Posterior cingulate gyrus (tissue), 11 donors: ENCODE measurements around the gene ACBD6.
"Not testable (repeated sequence)": the region's sequence is repeated elsewhere in the genome, so short reads cannot be mapped to it uniquely, and the experiment has no call there.

Experiments used
- DNase-seq, 10 donors: peaks; one replicate each; pipeline versions ENCODE4 v3.0.0 to v3.0.0-alpha.2; 2020 to 2021; ENCODE audit warnings: mixed read lengths in 3 of 10
- intact Hi-C: fragments of 100-400 bp; cut with DNase I; formaldehyde crosslinking; loops from one replicate; pipeline ENCODE4 v1.15.1; 2023

Gene ACBD6, protein sequence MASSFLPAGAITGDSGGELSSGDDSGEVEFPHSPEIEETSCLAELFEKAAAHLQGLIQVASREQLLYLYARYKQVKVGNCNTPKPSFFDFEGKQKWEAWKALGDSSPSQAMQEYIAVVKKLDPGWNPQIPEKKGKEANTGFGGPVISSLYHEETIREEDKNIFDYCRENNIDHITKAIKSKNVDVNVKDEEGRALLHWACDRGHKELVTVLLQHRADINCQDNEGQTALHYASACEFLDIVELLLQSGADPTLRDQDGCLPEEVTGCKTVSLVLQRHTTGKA

DNA sequence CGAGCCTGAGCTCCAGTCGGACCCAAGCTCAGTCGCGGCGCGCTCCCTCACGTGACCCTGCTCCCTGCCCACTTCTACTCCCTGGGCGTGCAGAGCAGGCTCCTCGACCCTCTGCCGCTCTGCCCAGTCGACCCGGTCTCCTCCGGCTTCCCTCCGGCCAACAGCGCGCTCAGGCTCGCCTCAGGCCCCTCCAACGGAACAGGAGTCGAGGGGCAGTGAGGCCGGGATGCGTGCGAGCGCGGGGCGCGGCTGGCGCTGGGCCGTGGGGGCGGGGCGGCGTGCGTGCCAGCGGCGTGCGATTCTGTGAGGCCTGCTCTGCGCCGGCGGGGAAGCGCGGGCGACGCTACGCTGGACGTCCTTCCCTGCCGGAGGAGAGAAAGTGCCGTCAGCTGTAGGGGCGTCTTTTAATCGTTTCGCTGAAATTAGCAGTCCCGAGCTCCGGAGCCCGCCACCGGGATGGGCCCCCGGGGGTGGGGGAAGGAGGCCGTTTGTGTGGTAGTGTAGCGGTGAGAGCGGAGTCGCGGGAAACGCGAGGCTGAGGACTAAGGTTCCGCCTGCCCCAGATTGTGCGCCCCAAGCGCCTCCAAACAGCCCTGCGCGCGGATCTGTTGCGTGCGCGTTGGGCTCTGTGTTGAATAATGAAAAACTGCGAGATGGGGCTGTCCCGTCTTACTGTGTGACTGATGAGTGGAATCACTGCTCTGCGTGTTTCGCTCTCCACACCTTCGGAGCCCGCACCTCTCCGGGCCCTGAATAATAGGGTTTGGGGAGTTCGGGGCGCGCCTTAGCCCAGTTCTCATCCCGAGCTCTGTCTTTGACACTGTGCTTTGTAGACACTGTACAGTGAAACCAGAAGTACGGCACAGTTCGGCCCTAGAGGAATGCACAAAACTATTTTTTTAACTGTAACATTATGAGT, at the start of gene ACBD6:
Gene ACBD6 (minus strand): TSS at position 217 of the 919 bp plus-strand sequence. CDS start 311 bp downstream, outside the sequence.
- intact Hi-C loops: loop anchor here (1.0 to 2.0 kb wide), 2 partner anchors 13 to 130 kb away; partner anchors contain the start of gene XPR1
- DNase-seq: peak; percentile 81 to 97 (median 84)

DNA sequence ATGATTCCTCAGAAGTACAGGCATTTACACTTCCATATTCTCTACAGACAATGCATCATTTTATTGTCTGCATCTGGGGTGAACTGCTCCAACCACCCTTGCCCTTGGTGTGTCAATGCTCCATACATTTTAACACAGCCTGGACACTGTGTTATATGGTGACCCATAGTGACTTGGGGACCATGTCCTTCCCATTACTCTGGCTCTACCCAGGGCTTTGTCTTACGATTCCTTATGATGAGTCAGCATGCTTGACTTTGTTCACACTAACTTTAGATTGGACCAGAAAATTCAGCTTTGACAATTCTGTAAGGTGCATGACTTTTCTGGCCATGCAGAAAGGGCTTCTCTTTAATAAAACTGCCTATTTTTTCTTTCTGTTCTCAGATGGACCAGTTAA, 49.6 kb upstream of the ACBD6 start:
- DNase-seq: no peak
- intact Hi-C loops: no loop called here

- intact Hi-C loops: no loop called here
- no peak for DNase-seq
Observed at GRCh38 chr1:180550241-180550640, 47.9 kb upstream of the ACBD6 start.

- DNase-seq, intact Hi-C loops: not testable (repeated sequence)
Observed at GRCh38 chr1:180549770-180550169, 47.4 kb upstream of the ACBD6 start.

GRCh38 chr1:180548686-180549317, 46.4 kb upstream of the ACBD6 start:
- no peak for DNase-seq
- intact Hi-C loops: no loop called here

- intact Hi-C loops: no loop called here
- no peak for DNase-seq
Observed at GRCh38 chr1:180545991-180546390, 43.6 kb upstream of the ACBD6 start.

GRCh38 chr1:180544050-180544449, 41.7 kb upstream of the ACBD6 start:
- intact Hi-C loops: no loop called here

DNA sequence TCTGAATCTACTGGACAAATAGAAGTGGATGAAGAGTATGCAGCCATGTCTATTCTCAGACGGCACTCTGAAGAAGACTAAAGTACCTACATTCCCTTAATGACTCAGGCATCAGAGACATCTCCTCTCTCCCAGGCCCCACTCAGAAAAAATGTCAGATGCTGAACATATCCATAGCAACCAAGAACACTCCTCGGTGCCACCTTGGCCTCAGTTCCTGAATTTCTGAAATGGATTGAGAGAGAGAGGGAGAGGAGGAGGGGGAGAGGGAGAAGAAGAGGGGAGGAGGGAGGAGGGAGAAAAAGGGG, 40.4 kb upstream of the ACBD6 start:
- intact Hi-C loops: no loop called here
- no peak for DNase-seq

More at GRCh38 chr1:180544050-180544449, 41.7 kb upstream of the ACBD6 start:
- no peak for DNase-seq

- no peak for DNase-seq
Observed at GRCh38 chr1:180542113-180542837, 39.9 kb upstream of the ACBD6 start.

DNA sequence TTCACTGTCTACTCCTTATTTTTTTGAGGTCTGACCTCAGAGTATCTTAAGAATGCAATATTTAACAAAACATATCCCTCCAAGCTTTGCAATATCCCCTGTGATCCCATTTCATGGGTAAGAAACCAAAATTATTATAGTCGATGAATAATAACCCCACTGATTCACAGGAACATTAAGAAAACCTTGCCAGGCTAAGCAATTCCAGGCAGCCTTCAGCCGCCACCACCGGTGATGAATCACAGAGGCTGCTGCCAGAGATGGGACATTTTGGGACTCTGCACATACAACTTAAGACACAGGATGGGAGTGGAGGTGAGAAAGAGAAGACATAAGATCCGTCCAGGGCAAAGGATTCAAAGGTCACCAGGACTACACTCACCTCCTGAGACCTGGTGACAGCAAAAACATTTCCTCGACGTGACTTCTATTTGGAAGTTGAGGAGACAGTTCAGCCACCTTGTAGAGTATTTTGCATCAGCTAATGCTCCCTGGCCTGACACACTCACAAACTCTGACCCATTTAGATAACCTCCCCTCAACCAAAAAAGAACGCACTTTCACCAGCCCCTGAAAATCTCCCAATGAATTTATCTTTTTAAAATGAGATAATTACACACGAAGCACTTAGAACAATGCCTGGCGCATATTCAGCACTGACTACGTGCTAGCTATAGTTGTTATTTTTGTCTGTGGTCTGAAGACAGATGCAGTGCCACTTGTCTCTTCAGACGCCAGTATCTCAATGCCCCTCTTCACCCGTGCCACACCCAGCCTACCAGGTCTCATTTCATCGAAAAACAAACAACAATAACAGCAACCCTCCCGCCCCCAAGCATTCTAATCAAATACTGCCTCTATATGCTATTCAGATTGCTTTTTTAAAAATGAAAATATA, 38.6 kb upstream of the ACBD6 start:
- intact Hi-C loops: no loop called here
- DNase-seq: peak in 7 of 10 donors; percentile 7 to 89 (median 31)

More at GRCh38 chr1:180542113-180542837, 39.9 kb upstream of the ACBD6 start:
- intact Hi-C loops: no loop called here

DNA sequence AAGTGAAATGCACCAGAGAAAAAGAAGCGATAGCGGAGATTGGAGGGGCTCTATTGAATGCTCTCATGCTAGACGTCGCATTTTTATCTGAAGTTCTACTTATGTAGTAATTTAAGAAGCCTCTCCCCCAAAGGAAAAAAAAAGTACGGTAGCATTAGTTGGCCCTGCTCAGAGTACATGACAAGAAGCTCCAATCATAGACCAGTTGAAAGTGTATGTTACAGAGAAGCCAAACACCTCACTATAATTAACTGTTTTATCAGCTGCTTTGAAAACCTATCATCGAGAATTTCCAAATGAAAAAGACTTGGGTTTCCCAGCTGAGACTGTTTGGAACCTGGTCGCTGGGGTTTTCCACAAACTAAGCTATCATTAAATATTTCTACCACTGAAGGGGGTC, 36.8 kb upstream of the ACBD6 start:
- DNase-seq: no peak
- intact Hi-C loops: loop anchor here (10.0 kb wide), 1 partner anchor 96 kb away; the partner anchor contains the start of gene XPR1

DNA sequence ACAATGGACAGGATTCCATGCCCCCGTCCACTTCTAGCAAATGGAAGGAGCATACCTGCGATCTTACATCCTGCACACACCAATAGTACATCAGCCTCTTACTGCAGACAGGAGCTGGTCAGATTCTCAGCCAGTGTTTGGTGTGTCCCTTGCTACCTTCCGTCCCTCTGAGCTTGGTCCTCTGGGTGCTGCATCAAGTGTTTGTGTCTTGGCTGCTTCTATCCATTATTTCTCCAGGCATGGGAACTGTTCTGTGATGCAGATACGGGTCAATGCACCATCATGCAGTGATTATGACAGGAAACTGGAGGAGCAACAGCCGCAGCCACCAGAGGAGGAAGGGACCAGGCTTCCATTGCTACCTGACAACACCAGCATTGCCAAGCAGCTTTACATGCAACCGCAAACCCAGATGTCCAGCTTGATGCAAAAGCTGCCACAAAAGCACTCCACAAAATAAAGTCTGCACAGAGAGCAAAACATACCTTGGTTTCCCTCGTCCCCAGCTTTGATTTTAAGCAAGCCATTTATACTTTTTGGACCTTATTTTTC, 34.5 kb upstream of the ACBD6 start:
- no peak for DNase-seq
- intact Hi-C loops: loop anchor here (10.0 kb wide), 1 partner anchor 98 kb away; the partner anchor contains the start of gene XPR1

- intact Hi-C loops: loop anchor here (10.0 kb wide), 1 partner anchor 99 kb away; the partner anchor contains the start of gene XPR1
- DNase-seq: no peak
Observed at GRCh38 chr1:180535418-180535999, 33.1 kb upstream of the ACBD6 start.

GRCh38 chr1:180534214-180534613, 31.8 kb upstream of the ACBD6 start:
- intact Hi-C loops: loop anchor here (5.0 to 10.0 kb wide), 2 partner anchors 101 to 328 kb away; partner anchors contain the start of gene XPR1
- DNase-seq: no peak

DNA sequence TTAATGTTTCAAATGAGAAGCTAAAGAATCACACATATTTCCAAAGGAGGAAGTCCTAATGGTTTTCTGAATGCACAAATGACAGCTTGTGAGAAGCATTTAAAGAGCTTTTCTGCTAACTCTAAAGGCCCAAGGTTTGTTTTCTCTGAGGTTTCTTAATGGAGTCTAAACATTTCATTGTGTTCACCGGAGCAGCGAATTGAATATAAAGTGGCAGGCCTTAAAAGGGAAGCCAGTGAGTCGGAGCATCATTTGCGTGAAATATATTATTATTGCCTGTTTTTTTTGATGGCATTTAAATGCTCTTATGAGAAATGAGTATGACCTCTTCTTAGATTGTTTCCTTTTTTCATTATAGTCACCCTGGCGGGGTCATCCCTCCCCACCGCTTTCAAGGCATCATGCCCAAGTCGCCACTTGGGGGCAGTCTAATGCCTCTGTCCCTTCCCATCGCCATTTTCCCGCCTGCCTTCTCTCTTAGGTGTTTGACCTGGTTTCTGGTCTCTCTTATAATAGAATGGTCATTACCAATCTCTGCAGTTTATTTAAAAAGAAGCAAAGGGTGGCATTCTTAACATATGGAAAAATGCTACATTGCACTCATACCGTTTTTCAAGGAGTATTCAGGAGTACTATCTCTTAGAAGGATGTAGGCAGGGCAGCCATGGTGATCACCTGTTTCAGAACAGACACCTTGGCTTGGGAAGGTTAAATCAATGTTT, 31.1 kb upstream of the ACBD6 start:
- DNase-seq: peak in 8 of 10 donors; percentile 32 to 92 (median 68)
- intact Hi-C loops: loop anchor here (5.0 to 10.0 kb wide), 2 partner anchors 101 to 329 kb away; partner anchors contain the start of gene XPR1

DNA sequence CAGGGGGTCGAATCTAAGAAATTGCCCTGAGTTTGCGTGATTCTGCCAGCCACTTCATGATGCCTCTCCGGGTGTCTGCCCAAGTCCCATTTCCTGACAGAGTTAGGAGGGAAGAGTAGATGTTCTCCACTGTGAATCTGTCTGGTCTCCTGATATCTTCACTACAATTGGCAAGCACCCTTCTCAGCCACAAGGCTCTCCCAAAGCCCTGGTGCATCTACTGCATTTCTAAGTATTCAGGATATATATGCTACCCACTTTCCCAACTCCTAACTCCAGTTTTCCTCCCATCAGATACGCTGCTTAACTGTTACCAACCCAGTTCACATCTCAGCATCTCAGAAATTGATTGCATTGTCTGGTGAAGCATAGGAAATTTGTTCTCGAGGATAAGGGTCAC, 30.5 kb upstream of the ACBD6 start:
- intact Hi-C loops: loop anchor here (5.0 to 10.0 kb wide), 2 partner anchors 102 to 329 kb away; partner anchors contain the start of gene XPR1
- DNase-seq: no peak

DNA sequence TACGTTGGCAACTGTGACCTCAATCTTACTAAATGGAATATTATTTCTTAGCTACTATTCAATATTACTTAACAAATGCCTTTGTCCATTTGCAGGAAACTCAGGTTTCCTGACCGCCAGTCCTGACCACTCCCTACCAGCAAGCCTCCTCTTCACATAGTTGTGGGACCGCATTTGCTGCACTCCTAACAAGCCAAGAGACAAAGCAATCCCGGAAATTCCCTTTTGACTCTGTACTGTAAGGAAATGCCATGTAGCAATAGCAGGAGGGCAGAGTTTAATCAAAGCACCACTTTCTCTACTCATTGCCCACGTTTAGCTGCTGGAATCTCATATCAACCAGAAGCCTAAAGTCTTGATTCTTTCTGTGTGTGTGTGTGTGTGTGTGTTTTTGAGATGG, 28.1 kb upstream of the ACBD6 start:
- no peak for DNase-seq
- intact Hi-C loops: loop anchor here (5.0 to 10.0 kb wide), 2 partner anchors 104 to 332 kb away; partner anchors contain the start of gene XPR1
